Fibroblast of villous mesenchyme (primary cell): ENCODE measurements around the gene ST8SIA6. TPM values are rescaled to one million over a fixed set of nuclear protein-coding genes. Genes with fewer than 3 reads are reported as not detected.

Source experiments
- DNase-seq: peaks from one replicate; pipeline ENCODE4 v3.0.0-alpha.2; 2010; ENCODE audit warnings: low read depth
- H3K4me3 ChIP-seq: 2 replicates; pipeline ENCODE4 v1.5.1; 2011; ENCODE audit warnings: low read depth, mild to moderate bottlenecking, low read length
- small RNA-seq: library from RNA; depleted of rRNA; stranded (forward); fragments of <200 nt; gene quantifications from one replicate; pipeline ENCODE3, GENCODE V24; 2012
- total RNA-seq: library from RNA; depleted of rRNA; stranded (reverse); fragments of >200 nt; gene quantifications from 2 replicates; pipeline ENCODE4 v1.2.3, GENCODE V29; 2012
- TF ChIP-seq, protein P1 (sequence below): IDR thresholded peaks from 2 replicates; pipeline ENCODE4 v1.5.1; 2012; ENCODE audit warnings: low read depth, mild to moderate bottlenecking, low read length; ENCODE audit not compliant: insufficient read depth

The ST8SIA6 gene
- total RNA-seq, 1 donor, result not detected

DNA sequence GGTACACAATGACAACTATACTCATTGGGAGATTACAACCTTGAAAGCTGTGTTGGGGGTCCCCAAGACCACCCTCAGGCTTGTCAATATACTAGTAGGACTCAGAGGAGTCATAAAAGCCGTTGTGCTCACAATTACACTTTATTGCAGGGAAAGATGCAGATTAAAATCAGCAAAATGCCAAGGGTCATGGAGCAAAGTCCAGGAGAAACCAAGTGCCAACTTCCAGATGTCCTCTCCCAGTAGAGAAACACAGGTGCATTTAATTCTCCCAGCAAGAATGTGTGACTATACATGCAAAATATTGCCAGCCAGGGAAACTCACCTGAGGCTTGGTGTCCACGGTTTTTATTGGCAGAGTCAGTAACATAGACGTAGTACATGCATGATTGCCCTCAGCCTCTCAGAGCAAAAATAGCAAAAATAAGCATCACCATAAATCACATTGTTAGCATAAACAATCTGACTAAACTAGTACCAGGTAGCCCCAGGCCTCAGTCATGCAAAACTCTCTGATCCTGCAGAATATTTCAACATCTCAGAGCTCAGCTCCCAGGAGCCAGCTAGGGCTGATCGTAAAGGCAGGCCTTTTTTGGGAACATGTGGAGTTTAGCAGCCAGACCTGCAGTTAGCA lies 175.7 kb downstream of the ST8SIA6 start:
- H3K4me3 ChIP-seq, result no peak overlapping the region
- peak; percentile 19 for DNase-seq
- TF ChIP-seq, protein P1, sequence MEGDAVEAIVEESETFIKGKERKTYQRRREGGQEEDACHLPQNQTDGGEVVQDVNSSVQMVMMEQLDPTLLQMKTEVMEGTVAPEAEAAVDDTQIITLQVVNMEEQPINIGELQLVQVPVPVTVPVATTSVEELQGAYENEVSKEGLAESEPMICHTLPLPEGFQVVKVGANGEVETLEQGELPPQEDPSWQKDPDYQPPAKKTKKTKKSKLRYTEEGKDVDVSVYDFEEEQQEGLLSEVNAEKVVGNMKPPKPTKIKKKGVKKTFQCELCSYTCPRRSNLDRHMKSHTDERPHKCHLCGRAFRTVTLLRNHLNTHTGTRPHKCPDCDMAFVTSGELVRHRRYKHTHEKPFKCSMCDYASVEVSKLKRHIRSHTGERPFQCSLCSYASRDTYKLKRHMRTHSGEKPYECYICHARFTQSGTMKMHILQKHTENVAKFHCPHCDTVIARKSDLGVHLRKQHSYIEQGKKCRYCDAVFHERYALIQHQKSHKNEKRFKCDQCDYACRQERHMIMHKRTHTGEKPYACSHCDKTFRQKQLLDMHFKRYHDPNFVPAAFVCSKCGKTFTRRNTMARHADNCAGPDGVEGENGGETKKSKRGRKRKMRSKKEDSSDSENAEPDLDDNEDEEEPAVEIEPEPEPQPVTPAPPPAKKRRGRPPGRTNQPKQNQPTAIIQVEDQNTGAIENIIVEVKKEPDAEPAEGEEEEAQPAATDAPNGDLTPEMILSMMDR, result no peak

DNA sequence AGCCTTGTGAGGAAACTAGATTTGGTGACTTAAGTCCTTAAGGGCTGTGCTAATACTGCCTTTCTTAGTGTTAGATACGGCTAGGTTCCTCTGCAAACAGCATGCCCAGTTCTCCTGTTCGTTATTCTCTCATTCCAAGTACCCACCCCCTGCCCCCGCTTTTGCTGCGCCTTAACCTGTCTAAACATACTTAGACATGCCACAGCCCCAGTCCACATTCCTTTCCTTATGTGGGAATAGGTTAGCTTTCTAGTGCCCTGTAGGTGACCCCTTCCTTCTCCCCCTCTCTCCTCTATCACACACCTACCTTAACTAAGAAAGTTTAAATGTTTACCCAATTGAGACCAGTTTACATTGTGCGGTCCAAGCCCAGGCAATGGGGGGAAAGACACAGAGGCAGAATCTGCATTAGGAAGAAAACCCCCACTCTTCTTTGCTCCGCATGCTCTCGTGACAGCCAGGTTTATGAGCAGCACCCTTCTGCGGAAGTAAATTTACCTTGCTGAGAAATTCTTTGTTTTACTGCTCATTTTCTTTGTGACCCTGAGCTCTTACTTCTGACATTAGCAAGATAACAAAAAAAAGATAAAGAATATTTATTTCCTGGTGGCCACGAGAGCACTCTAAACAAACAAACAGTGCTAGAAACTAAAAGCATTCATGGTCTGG lies 177.5 kb downstream of the ST8SIA6 start:
- TF ChIP-seq, protein P1, result no peak
- no peak overlapping the region for H3K4me3 ChIP-seq
- no peak for DNase-seq

DNA sequence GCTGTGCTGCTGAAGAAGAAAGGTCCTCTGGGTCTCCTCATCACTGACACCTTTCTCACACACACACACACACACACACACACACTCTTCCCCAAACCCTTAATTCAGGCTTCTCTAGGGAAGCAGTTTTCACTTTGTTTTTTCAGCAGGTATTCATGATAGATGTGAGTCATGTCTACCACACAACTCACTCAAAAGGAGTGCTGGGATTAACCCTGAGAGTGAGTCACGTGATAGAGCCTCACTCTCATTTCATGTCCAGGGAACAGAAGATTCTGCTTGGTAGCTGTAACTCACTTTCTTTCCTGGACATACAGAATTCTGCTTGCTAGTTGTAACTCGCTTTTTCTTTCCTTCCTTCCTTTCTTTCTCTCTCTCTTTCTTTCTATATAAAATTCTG lies 181.0 kb downstream of the ST8SIA6 start:
- DNase-seq, result no peak
- no peak overlapping the region for H3K4me3 ChIP-seq
- TF ChIP-seq, protein P1, result no peak

DNA sequence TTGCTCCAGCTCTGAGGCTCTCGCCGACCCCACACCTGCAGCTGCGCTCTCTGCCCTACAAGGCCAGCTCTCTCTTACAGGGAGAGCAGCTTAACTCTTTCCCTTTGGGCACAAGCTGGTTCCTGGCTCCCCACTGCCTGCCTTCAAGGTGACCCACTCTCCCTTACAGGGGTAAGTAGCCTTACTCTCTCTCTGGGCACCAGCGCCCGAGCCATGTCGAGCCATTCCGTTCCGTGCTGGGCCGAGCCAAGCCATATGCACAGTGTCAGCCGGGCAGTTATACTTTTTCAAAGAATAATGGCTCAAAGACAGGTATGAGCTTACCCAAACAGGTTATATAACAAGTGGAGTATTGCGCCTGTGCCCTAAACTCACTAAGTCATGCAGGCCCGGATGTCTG lies 181.7 kb downstream of the ST8SIA6 start:
- TF ChIP-seq, protein P1, result no peak
- DNase-seq, result no peak
- no peak overlapping the region for H3K4me3 ChIP-seq

Small RNAs within 50 kb of the gene (small RNA-seq; reads per million reads assigned to genes)
- gene RF00019, result not detected

Other genes starting within 250 kb of the ST8SIA6 start
- 4,579 and 6,589 TPM in 2 replicates for gene VIM, start 226.4 kb downstream of the ST8SIA6 start, total RNA-seq
- 43.2 and 102 TPM in 2 replicates for gene HACD1, start 162.8 kb upstream of the ST8SIA6 start, total RNA-seq
- gene STAM, start 189.6 kb upstream of the ST8SIA6 start, total RNA-seq, result 38.0 and 46.6 TPM in 2 replicates